ENCODE results near the gene ATG14.

The ATG14 gene

DNA sequence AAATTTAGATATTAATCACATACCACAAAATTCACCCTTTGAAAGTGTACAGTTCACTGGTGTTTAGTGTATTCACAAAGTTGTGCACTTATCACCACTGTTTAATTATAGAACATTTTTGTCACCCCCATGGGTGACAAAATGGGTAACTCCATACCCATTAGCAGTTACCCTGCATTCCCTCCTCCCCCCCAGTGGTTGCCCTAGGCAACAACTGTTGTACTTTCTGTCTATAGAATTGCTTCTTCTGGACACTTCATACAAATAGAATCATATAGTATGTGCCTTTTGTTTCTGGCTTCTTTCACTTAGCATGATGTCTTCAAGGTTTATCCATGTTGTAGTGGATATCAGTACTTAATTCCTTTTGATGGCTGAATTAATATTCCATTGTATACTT lies 87.7 kb downstream of the ATG14 start:
- DNase-seq (ENCODE audit: insufficient read length) (no peak), FAIRE-seq (no peak)
- TF ChIP-seq POLR2A (IDR thresholded peaks at IDR 0.05; ENCODE audit: low read depth, low read length) (no peak), POLR2AphosphoS5 (IDR thresholded peaks at IDR 0.05; ENCODE audit: low read depth, low read length) (no peak), TAF1 (IDR thresholded peaks at IDR 0.05; ENCODE audit: borderline replicate concordance, low read depth, low read length) (no peak)

- TF ChIP-seq POLR2A (IDR thresholded peaks at IDR 0.05; ENCODE audit: low read depth, low read length), result no peak
- TF ChIP-seq TAF1 (IDR thresholded peaks at IDR 0.05; ENCODE audit: borderline replicate concordance, low read depth, low read length), result no peak
- no peak for TF ChIP-seq POLR2AphosphoS5 (IDR thresholded peaks at IDR 0.05; ENCODE audit: low read depth, low read length)
- FAIRE-seq, result no peak
Observed at GRCh38 chr14:55318694-55319093, 92.9 kb downstream of the ATG14 start.

GRCh38 chr14:55317542-55318306 lies 93.9 kb downstream of the ATG14 start:
- FAIRE-seq (no peak), DNase-seq (ENCODE audit: insufficient read length) (no peak)
- TF ChIP-seq POLR2AphosphoS5 (IDR thresholded peaks at IDR 0.05; ENCODE audit: low read depth, low read length) (no peak), POLR2A (IDR thresholded peaks at IDR 0.05; ENCODE audit: low read depth, low read length) (no peak), TAF1 (IDR thresholded peaks at IDR 0.05; ENCODE audit: borderline replicate concordance, low read depth, low read length) (no peak)

More at GRCh38 chr14:55318694-55319093, 92.9 kb downstream of the ATG14 start:
- DNase-seq (ENCODE audit: insufficient read length), result no peak

DNA sequence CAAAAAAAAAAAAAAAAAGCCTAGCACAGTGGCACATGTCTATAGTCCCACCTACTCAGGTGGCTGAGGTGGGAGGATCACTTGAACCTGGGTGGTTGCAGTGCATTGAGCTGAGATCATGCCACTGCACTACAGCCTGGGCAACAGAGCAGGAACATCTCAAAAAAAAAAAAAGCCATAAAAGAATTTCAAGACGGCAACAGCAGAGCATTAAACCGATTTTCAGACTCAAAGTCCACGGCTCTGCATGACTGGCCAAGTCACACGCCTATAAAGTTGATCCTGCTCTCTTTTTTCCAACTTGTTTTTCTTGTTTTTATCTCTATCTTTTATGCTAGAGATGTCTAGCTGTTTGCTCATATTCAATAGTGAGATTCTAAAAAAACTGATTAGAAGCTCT lies 95.1 kb downstream of the ATG14 start:
- FAIRE-seq, result no peak
- TF ChIP-seq POLR2AphosphoS5 (IDR thresholded peaks at IDR 0.05; ENCODE audit: low read depth, low read length) (no peak), TAF1 (IDR thresholded peaks at IDR 0.05; ENCODE audit: borderline replicate concordance, low read depth, low read length) (no peak), POLR2A (IDR thresholded peaks at IDR 0.05; ENCODE audit: low read depth, low read length) (no peak)
- no peak for DNase-seq (ENCODE audit: insufficient read length)

Data from GM12892 (cell line).